Measurements from ENCODE around the gene MRC2. TPM values are rescaled to one million over a fixed set of nuclear protein-coding genes. Genes with fewer than 3 reads are reported as not detected.

Gene MRC2
- total RNA-seq, 1 experiment from 2014 or later, result 2.3 TPM

DNA sequence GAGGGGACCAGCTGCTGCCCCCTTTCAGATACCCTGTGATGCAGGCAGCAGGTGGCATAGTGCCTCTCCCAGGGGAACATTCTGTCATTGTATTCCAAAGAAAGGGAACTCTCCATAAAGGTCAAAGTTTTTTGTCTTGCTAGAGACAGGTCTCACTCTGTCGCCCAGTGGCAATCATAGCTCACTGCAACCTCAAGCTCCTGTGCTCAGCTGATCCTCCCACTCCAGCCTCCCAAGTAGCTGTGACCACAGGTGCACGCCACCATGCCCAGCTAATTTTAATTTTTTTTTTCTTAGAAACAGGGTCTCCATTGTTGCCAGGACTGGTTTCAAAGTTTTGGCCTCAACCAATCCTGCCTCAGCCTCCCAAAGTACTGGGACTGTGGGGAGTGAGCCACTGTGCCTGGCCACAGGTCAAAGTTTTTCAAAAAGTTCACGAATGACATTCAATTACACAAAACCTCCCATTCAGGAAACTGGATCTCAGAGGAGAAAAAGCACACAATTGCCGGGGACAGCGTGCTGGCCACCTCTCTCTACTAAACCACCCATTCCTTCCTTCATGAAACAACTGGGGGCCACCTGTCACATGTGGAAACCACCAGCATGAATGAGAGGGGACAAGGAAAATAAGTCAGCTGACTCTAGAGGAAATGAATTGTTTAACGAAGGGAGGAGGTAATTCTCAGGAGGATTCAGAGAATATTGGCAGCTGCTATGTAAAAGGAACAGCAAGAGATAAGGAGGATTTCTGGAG lies 100.6 kb downstream of the MRC2 start:
- TF ChIP-seq, protein P1, sequence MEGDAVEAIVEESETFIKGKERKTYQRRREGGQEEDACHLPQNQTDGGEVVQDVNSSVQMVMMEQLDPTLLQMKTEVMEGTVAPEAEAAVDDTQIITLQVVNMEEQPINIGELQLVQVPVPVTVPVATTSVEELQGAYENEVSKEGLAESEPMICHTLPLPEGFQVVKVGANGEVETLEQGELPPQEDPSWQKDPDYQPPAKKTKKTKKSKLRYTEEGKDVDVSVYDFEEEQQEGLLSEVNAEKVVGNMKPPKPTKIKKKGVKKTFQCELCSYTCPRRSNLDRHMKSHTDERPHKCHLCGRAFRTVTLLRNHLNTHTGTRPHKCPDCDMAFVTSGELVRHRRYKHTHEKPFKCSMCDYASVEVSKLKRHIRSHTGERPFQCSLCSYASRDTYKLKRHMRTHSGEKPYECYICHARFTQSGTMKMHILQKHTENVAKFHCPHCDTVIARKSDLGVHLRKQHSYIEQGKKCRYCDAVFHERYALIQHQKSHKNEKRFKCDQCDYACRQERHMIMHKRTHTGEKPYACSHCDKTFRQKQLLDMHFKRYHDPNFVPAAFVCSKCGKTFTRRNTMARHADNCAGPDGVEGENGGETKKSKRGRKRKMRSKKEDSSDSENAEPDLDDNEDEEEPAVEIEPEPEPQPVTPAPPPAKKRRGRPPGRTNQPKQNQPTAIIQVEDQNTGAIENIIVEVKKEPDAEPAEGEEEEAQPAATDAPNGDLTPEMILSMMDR (IDR thresholded peaks at IDR 0.05; ENCODE audit: unreplicated experiment), result no peak
- no peak for DNase-seq
- no peak overlapping the region for H3K27ac Mint-ChIP-seq (ENCODE audit: unreplicated experiment)
- no peaks in the 10 kb centered on the region for H3K9me3 Mint-ChIP-seq (ENCODE audit: low read depth, unreplicated experiment)
- CTCF ChIA-PET, result no interaction called here
- intact Hi-C loops (cut with micrococcal nuclease; ENCODE audit: unreplicated experiment), result no loop called here
- BruUV-seq (replicated peaks), result no TSS peak
- peaks cover 10% of the 10 kb centered on the region for H3K4me1 Mint-ChIP-seq (ENCODE audit: low read depth, unreplicated experiment)
- H3K4me3 Mint-ChIP-seq (ENCODE audit: low read depth, unreplicated experiment), result no peak overlapping the region
- H3K36me3 Mint-ChIP-seq (ENCODE audit: insufficient read depth, unreplicated experiment), result no peaks in the 10 kb centered on the region
- H3K27me3 Mint-ChIP-seq (ENCODE audit: unreplicated experiment), result no peaks in the 10 kb centered on the region

DNA sequence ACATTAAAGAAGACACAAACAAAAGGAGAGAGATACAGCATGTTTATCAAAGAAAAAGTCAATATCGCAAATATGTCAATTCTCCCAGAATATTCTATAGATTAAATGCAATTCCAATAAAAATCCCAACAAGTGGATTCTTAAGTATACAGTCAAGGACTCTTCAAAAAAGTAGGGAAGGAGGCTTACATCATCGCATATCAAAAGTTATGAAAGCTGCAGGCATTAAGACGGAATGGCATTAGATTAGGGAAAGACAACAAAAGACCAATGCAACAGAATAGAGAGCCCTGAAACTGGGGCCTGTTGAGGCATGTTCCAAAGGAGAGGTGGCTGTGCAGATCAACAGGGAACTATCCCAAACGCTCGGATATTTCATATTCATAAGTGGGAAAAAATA lies 104.7 kb downstream of the MRC2 start:
- H3K4me1 Mint-ChIP-seq (ENCODE audit: low read depth, unreplicated experiment), result peaks cover 8% of the 10 kb centered on the region
- no peak overlapping the region for H3K27ac Mint-ChIP-seq (ENCODE audit: unreplicated experiment)
- H3K4me3 Mint-ChIP-seq (ENCODE audit: low read depth, unreplicated experiment), result no peak overlapping the region
- CTCF ChIA-PET, result no interaction called here
- no peaks in the 10 kb centered on the region for H3K9me3 Mint-ChIP-seq (ENCODE audit: low read depth, unreplicated experiment)
- TF ChIP-seq, protein P1 (IDR thresholded peaks at IDR 0.05; ENCODE audit: unreplicated experiment), result no peak
- H3K27me3 Mint-ChIP-seq (ENCODE audit: unreplicated experiment), result no peaks in the 10 kb centered on the region
- DNase-seq, result no peak
- intact Hi-C loops (cut with micrococcal nuclease; ENCODE audit: unreplicated experiment), result no loop called here
- no peaks in the 10 kb centered on the region for H3K36me3 Mint-ChIP-seq (ENCODE audit: insufficient read depth, unreplicated experiment)
- BruUV-seq (replicated peaks), result no TSS peak

DNA sequence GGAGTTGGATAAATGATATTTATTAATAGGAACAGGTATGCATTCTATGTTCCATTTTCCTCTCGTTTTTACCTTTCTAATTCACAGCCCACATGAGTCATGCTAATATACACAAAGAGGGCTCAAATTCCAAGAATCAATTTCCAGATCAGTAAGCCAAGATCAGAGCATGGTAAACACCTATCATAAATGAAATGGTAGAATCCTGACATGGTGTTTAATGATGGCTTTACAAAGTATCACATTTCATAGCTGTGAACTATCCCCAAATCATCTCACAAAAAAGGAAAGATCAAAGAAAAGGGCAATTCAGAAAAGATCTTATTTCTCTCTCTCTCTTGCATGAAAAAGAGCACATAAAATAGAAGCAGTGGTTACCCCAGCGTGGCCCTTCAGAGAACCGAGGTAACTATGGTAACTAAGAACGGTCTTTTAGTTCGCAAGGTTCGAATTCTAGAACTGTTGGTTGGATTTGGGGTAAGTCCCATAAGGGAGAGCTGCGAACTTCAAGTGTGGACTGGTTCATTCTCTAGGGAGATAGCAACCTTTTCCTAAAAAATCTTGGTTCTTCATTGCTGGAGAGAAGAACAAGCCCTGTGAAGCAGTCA lies 107.7 kb downstream of the MRC2 start:
- CTCF ChIA-PET, result no interaction called here
- Mint-ChIP-seq H3K36me3 (ENCODE audit: insufficient read depth, unreplicated experiment) (no peaks in the 10 kb centered on the region), H3K4me1 (ENCODE audit: low read depth, unreplicated experiment) (peaks cover 8% of the 10 kb centered on the region), H3K9me3 (ENCODE audit: low read depth, unreplicated experiment) (no peaks in the 10 kb centered on the region), H3K4me3 (ENCODE audit: low read depth, unreplicated experiment) (no peak overlapping the region), H3K27me3 (ENCODE audit: unreplicated experiment) (no peaks in the 10 kb centered on the region), H3K27ac (ENCODE audit: unreplicated experiment) (no peak overlapping the region)
- BruUV-seq (replicated peaks), result no TSS peak
- DNase-seq, result no peak
- TF ChIP-seq, protein P1 (IDR thresholded peaks at IDR 0.05; ENCODE audit: unreplicated experiment), result no peak
- intact Hi-C loops (cut with micrococcal nuclease; ENCODE audit: unreplicated experiment), result no loop called here

DNA sequence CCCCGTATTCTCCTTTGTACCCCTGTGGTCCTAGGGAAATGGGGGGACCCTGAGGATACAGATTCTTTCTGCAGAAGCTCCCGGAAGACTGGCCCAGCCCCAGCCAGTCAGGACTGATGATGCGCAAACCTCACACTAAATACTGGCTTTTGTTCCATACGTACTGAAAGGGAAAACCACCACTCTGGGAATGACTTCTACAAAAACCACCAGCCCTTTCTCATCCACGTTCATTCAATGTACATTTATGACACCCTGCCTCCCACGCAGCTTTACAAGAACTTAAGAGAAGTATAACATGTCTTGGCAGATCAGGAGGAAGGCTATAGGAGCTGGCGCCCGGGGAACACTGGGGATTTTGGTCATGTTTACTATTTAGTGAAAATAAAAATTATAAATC lies 110.0 kb downstream of the MRC2 start:
- H3K4me3 Mint-ChIP-seq (ENCODE audit: low read depth, unreplicated experiment), result no peak overlapping the region
- intact Hi-C loops (cut with micrococcal nuclease; ENCODE audit: unreplicated experiment), result no loop called here
- peaks cover 8% of the 10 kb centered on the region for H3K4me1 Mint-ChIP-seq (ENCODE audit: low read depth, unreplicated experiment)
- no TSS peak for BruUV-seq (replicated peaks)
- H3K27me3 Mint-ChIP-seq (ENCODE audit: unreplicated experiment), result no peaks in the 10 kb centered on the region
- CTCF ChIA-PET, result no interaction called here
- TF ChIP-seq, protein P1 (IDR thresholded peaks at IDR 0.05; ENCODE audit: unreplicated experiment), result no peak
- no peak for DNase-seq
- H3K27ac Mint-ChIP-seq (ENCODE audit: unreplicated experiment), result no peak overlapping the region
- no peaks in the 10 kb centered on the region for H3K9me3 Mint-ChIP-seq (ENCODE audit: low read depth, unreplicated experiment)
- H3K36me3 Mint-ChIP-seq (ENCODE audit: insufficient read depth, unreplicated experiment), result no peaks in the 10 kb centered on the region

Data from Calu3 (cell line).